GM12875 (cell line): ENCODE measurements around the gene SMIM36.
"Not testable (repeated sequence)": the region's sequence is repeated elsewhere in the genome, so short reads cannot be mapped to it uniquely, and the experiment has no call there.

Experiments
- H3K4me3 ChIP-seq: one replicate; pipeline ENCODE4 v1.5.1; 2011; ENCODE audit warnings: low read depth, low read length, control low read depth
- CTCF ChIP-seq: IDR thresholded peaks from 2 replicates; pipeline ENCODE4 v1.5.1; 2011; ENCODE audit warnings: low read depth, mild to moderate bottlenecking, control low read depth, inconsistent platforms, low read length, moderate library complexity, borderline replicate concordance; ENCODE audit not compliant: insufficient read depth

The SMIM36 gene

GRCh38 chr17:55484575-55484974, 26.7 kb downstream of the SMIM36 start:
- TF ChIP-seq CTCF = no peak
- no peak overlapping the region for H3K4me3 ChIP-seq

DNA sequence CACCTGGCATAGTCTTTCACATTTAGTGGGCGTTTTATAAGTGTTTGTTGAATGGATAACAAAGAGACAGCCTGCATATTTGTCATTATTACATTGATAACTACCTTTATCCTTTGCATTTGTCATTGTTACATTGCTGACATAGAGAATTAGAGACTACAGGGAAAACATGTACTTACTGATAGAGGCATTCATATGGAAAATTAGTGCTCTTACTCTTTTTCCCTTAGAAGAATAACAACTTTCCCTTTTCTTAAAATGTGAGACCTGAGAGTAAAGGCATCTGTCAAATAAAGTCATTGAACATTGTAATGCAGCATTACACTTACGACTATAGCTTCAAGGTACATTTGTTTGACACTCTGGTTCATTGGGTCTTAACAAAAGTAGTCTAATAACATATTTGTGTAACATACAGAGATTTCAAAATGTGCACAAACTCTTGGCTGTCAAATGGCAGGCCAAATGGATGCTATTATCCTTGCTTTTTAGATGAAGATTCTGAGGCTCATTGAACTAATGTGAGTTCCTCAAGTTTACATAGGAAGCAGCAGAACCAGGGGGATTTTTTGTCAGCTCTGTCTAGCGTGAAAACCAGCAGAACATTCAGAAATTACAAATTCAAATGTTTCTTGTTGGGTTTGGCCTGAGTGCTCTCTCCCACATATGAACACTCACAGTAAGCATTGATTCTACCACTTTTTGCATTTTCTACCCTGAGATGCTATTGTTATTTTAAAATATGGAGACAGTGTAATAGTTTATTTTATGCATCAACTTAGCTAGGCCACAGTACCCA, 28.5 kb downstream of the SMIM36 start:
- H3K4me3 ChIP-seq = no peak overlapping the region
- TF ChIP-seq CTCF = no peak

DNA sequence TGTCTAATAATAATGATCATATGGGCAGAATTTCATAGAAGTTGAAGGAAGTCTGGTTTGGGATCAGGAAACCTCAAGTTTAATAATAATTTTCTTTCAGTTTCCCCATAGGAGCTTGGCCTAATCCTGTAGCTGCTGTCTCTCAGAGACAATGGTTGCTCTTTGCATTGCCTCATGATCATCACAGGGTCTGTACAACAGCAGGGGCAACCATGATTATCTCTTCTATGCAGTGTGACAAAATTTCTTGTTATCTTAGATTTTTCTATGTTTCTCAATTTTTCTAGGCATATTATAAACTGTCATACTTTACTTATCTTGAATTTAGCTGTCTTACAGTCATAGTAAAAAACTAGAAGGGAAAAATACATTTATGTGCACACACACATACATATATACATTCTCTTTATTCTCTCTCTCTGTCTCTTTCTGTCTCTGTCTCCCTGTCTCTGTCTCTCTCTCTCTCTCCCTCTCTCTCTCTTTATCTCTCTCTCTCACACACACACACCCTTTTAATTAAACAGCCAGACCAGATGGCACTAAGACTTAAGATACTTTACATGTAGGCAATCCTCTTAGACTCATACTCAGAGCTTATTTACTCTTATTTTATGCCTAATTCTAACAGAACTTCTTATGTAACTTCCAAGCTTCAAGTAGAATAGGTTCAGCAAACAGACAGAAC, 30.5 kb downstream of the SMIM36 start:
- no peak overlapping the region for H3K4me3 ChIP-seq
- no peak for TF ChIP-seq CTCF

DNA sequence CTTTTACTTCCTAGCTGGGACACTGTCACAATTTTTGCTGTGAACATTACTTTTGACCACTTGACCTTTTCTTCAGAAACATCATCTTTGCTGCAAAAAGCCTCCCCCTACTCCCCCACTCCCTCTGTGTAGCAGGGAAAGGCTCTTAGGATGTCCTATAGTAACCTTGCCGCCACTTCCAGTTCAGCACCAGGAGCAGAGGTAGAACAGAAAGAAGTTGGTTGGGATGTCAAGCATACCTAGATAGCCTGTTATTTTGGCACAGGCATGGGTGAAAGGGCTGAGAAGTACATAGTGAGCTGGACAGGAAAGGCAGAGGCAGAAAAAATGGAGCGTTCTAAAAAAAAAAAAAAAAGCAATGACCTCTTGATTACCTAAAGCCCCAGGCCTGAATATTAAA, 31.3 kb downstream of the SMIM36 start:
- H3K4me3 ChIP-seq = no peak overlapping the region
- TF ChIP-seq CTCF = no peak

DNA sequence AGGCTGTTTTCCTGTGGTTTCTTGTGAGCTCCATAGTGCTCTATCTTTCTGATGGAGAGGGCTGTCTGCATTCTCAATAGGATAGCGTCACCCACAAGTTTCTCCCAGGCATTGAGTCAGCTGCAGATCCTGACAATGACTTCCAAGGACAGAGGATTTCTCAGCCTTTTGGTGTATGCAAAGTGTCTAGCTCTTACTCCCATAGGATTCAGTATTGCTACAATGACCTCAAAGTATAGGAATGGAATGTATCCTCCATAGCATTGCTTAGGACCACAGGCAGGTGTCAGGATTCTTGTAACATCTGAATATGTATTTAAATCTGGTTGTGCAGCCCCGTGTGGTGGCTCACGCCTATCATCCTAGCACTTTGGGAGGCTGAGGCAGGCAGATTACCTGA, 32.3 kb downstream of the SMIM36 start:
- no peak for TF ChIP-seq CTCF
- no peak overlapping the region for H3K4me3 ChIP-seq

DNA sequence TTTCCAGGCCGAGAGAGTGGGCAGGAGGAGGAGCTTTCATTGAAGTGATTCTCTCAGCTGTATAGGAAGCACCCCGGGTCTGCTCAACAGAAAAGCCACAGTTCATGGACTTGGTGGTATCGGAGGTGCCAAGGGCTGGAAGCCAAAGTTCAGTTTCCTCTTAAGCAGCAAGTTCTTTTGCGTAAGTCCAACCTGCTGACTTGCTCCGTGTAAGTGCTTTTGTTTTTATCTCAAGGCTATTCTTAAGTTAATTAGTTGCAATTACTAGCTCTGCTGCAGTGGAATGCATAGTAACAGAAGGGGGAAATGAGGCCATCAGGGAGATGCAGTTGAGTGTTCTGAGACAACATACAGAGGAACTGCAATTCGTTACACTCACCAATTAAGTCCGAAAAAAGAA, 44.6 kb downstream of the SMIM36 start:
- no peak overlapping the region for H3K4me3 ChIP-seq
- TF ChIP-seq CTCF = no peak

DNA sequence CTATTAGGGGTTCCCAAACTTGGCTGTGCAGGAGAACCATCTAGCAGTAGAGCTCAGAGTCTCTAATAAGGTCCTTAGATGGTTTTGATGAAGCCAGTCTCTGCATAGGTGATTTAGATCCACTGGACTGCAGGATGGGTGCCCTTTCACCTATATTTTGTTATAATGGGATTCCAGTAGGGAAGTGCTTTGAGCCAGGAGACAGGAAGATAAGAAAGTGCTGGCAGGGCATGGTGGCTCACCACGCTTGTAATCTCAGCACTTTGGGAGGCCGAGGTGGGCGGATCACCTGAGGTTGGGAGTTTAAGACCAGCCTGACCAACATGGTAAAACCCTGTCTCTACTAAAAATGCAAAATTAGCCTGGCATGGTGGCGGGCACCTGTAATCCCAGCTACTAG, 45.5 kb downstream of the SMIM36 start:
- not testable (repeated sequence) for H3K4me3 ChIP-seq
